ENCODE results near the gene FAM184B. TPM values are rescaled to one million over a fixed set of nuclear protein-coding genes. Genes with fewer than 3 reads are reported as not detected.

The FAM184B gene
- polyA plus RNA-seq, 2 of the 4 experiments (the other 2 are of a cell fraction), result not detected

GRCh38 chr4:17635056-17635455 lies 146.4 kb downstream of the FAM184B start (continued):
- TF ChIP-seq HES2 (IDR thresholded peaks at IDR 0.05), result no peak

- POLR2A ChIA-PET, result no interaction called here
- H3K4me3 ChIP-seq, result no peak overlapping the region
- TF ChIP-seq CTCF (IDR thresholded peaks at IDR 0.05), result no peak
- TF ChIP-seq EP300 (IDR thresholded peaks at IDR 0.05), result no peak
- TF ChIP-seq ELK1 (IDR thresholded peaks at IDR 0.05; ENCODE audit: low read depth, low read length), result no peak
- TF ChIP-seq KDM1A (IDR thresholded peaks at IDR 0.05; ENCODE audit: low read depth), result no peak
- TF ChIP-seq CHD4 (IDR thresholded peaks at IDR 0.05; ENCODE audit: borderline replicate concordance), result no peak
- TF ChIP-seq CHD2 (IDR thresholded peaks at IDR 0.05; ENCODE audit: low read length, partially characterized antibody), result no peak
- no peak for TF ChIP-seq CBX2 (IDR thresholded peaks at IDR 0.05; ENCODE audit: borderline replicate concordance, low read depth)
- TF ChIP-seq RCOR1 (IDR thresholded peaks at IDR 0.05; ENCODE audit: low read depth, low read length), result no peak
- no peak for TF ChIP-seq RFX5 (IDR thresholded peaks at IDR 0.05)
- no peak for TF ChIP-seq TFCP2L1 (CRISPR knock-in tag; IDR thresholded peaks at IDR 0.05)
These were observed 147.8 kb downstream of the FAM184B start for GRCh38 chr4:17633600-17633999.

GRCh38 chr4:17630228-17630627 lies 151.2 kb downstream of the FAM184B start:
- no peak for DNase-seq (ENCODE audit: low read depth in 1 of 2, low spot score in 1 of 2)
- ATAC-seq, result no peak
- no peak for FAIRE-seq
- H3K4me2 ChIP-seq, result no peak overlapping the region
- no peak for TF ChIP-seq EHF (CRISPR knock-in tag; IDR thresholded peaks at IDR 0.05)
- no peak for TF ChIP-seq NR3C1 (IDR thresholded peaks at IDR 0.05)
- TF ChIP-seq CBX2 (IDR thresholded peaks at IDR 0.05; ENCODE audit: borderline replicate concordance, low read depth), result no peak
- TF ChIP-seq KDM5A (IDR thresholded peaks at IDR 0.05), result no peak
- no peak for TF ChIP-seq SREBF2 (IDR thresholded peaks at IDR 0.05)
- TF ChIP-seq PHF8 (IDR thresholded peaks at IDR 0.05; ENCODE audit: borderline replicate concordance, low read depth), result no peak
- POLR2A ChIA-PET, result no interaction called here
- no peaks in the 10 kb centered on the region for H3K9me3 ChIP-seq
- 97% methylated on average over 4 of the region's 4 CpGs for WGBS (ENCODE audit: missing lambda C conversion rate)
- no peak overlapping the region for H3K27ac ChIP-seq
- H3K4me1 ChIP-seq, result no peaks in the 10 kb centered on the region
- CTCF ChIA-PET, result no interaction called here
- no peak overlapping the region for H3K4me3 ChIP-seq

More at GRCh38 chr4:17633600-17633999, 147.8 kb downstream of the FAM184B start:
- CTCF ChIA-PET, result no interaction called here
- Histone ChIP-seq H3K4me1 (no peaks in the 10 kb centered on the region), H3K4me2 (no peak overlapping the region), H3K27ac (no peak overlapping the region), H3K9me3 (no peaks in the 10 kb centered on the region)
- no peak for FAIRE-seq
- ATAC-seq, result no peak
- no peak for DNase-seq (ENCODE audit: low read depth in 1 of 2, low spot score in 1 of 2)
- 91% methylated on average over 9 of the region's 9 CpGs for WGBS (ENCODE audit: missing lambda C conversion rate)

- FAIRE-seq (no peak), ATAC-seq (no peak), DNase-seq (ENCODE audit: low read depth in 1 of 2, low spot score in 1 of 2) (no peak)
- WGBS (ENCODE audit: missing lambda C conversion rate), result 100% methylated on average over 2 of the region's 2 CpGs
- TF ChIP-seq HDAC2 (IDR thresholded peaks at IDR 0.05) (no peak), KDM5A (IDR thresholded peaks at IDR 0.05) (no peak), JUN (IDR thresholded peaks at IDR 0.05) (no peak), SREBF2 (IDR thresholded peaks at IDR 0.05) (no peak), HOXB13 (CRISPR knock-in tag; IDR thresholded peaks at IDR 0.05; ENCODE audit: low read depth) (no peak), FOSB (CRISPR knock-in tag; IDR thresholded peaks at IDR 0.05) (no peak), PHF8 (IDR thresholded peaks at IDR 0.05; ENCODE audit: borderline replicate concordance, low read depth) (no peak), EHMT2 (IDR thresholded peaks at IDR 0.05; ENCODE audit: low read depth) (no peak)
- H3K27ac ChIP-seq, result no peak overlapping the region
- no peaks in the 10 kb centered on the region for H3K4me1 ChIP-seq
- no peak overlapping the region for H3K4me2 ChIP-seq
- no peak overlapping the region for H3K4me3 ChIP-seq
- no peaks in the 10 kb centered on the region for H3K9me3 ChIP-seq
- CTCF ChIA-PET, result no interaction called here
- POLR2A ChIA-PET, result no interaction called here
These were observed 156.6 kb downstream of the FAM184B start for GRCh38 chr4:17624821-17625220.
